HG02852 (cell line): ENCODE results near the gene CYP2C18.
"Not testable (repeated sequence)": the region's sequence is repeated elsewhere in the genome, so short reads cannot be mapped to it uniquely, and the experiment has no call there.

Experiments
- ATAC-seq: cut with Tn5 transposase; IDR thresholded peaks from one replicate; pipeline ENCODE4 v1.9.1; 2021; ENCODE audit warnings: mild to moderate bottlenecking, moderate library complexity; ENCODE audit not compliant: unreplicated experiment

The CYP2C18 gene

DNA sequence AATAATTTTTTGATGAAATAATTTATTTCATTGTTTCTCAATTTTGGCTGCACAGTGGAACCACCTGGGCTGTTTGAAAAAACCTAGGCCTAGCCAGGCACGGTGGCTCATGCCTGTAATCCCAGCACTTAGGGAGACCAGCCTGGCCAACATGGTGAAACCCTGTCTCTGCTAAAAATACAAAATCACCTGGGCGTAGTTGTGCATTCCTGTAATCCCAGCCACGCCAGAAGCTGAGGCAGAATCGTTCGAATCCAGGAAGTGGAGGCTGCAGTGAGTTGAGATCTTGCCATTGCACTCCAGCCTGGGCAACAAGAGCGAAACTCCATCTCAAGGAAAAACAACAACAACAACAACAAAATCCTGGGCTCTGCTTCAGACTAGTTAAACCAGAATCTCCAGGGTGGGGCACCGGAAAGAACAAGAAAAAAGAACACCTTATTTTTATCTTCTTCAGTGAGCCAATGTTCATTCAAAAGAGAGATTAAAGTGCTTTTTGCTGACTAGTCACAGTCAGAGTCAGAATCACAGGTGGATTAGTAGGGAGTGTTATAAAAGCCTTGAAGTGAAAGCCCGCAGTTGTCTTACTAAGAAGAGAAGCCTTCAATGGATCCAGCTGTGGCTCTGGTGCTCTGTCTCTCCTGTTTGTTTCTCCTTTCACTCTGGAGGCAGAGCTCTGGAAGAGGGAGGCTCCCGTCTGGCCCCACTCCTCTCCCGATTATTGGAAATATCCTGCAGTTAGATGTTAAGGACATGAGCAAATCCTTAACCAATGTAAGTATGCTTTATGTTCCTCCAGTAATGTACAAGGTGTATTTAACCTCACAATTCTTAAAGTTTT, at the start of gene CYP2C18:
TSS of gene CYP2C18 (plus strand) at position 516 of the 841 bp plus-strand sequence. CDS start at position 607, 91 bp downstream.
- no peak for ATAC-seq

DNA sequence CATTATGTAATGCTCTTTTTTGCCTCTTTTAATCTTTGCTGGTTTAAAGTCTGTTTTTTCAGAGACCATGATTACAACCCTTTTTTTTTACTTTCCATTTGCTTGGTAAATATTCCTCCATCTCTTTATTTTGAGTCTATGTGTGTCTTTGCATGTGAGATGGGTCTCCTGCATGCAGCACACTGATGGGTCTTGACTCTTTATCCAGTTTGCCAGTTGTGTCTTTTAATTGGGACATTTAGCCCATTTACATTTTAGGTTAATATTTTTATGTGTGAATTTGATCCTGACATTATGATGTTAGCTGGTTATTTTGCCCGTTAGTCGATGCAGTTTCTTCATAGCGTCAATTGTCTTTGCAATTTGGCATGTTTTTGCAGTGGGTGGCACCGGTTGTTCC, 45.4 kb upstream of the CYP2C18 start:
- not testable (repeated sequence) for ATAC-seq

GRCh38 chr10:94639902-94640301, 43.6 kb upstream of the CYP2C18 start:
- no peak for ATAC-seq

- ATAC-seq = no peak
Measured at GRCh38 chr10:94640562-94640961, 43.0 kb upstream of the CYP2C18 start.

- ATAC-seq = no peak
Measured at GRCh38 chr10:94641480-94641879, 42.0 kb upstream of the CYP2C18 start.

DNA sequence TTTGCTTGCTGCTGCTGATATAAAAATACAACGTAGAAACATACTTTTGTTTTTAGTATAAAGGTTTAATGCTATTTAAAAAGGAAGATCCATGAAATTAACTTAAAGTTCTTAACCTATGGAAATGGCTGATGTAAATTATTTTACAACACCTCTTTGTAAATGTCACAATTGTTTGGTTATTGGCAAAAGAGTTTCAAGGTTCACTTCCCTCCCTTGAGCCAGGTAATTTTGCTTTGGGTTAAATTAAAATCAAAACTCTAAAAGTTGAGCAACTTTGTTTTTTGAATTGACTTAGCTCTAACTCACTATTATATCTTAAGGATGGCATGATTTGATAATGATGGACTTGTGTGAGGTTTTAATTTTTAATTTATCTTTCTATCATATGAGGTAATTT, 39.2 kb upstream of the CYP2C18 start:
- no peak for ATAC-seq

- peak; percentile 83 for ATAC-seq
Measured at GRCh38 chr10:94645285-94645684, 38.2 kb upstream of the CYP2C18 start.

- ATAC-seq = not testable (repeated sequence)
Measured at GRCh38 chr10:94655201-94655600, 28.3 kb upstream of the CYP2C18 start.

GRCh38 chr10:94663061-94663460, 20.5 kb upstream of the CYP2C18 start:
- not testable (repeated sequence) for ATAC-seq

DNA sequence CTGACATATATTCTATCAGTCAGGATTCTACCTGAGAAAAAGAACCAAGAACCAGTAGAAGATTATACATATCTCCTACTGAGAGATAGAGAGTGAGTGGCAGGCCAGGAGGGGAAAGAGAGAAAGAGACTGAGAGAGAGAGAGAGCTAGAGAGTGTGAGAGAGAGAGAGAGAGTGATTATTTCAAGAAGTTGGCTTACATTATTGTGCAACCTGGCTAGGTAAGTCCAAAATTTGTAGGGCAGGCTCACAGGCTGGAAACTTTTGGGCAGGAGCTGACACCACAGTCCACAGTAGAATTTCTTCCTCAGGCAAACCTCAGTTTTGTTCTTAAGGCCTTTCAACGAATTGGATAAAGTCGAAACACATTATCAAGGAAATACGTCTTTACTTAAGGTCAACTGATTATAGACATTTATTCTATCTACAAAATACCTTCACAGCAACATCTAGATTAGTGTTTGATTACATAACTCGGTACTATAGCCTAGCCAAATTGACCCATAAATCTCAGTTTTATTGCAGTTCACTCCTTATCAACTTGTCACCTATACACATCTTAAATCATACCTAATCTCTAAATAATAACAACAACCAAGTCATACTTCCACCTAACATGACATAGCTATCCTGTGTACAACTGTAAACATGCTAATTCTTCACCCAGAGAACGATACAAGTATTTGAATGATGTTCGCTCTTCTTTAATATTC, 17.0 kb upstream of the CYP2C18 start:
- ATAC-seq = no peak

- no peak for ATAC-seq
Measured at GRCh38 chr10:94673614-94674321, 9.8 kb upstream of the CYP2C18 start.

DNA sequence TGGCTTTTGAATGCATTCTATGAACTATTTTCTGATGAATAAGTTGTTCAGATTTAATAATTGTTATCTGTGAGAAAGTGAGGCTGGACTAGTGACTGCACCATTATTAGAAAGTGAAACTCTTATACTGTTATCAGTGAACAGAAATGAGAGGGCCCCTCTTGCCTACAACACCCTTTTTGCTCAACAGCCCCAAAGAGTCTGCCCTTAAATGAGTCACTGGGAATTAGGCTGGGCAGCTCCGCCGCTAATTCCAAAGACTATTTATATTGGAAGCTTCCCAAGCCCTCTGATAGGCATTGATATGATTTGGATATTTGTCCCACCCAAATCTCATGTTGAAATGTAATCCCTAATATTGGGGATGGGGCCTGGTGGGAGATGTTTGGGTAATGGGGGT, 7.0 kb upstream of the CYP2C18 start:
- no peak for ATAC-seq

GRCh38 chr10:94677691-94678090, 5.8 kb upstream of the CYP2C18 start:
- no peak for ATAC-seq

DNA sequence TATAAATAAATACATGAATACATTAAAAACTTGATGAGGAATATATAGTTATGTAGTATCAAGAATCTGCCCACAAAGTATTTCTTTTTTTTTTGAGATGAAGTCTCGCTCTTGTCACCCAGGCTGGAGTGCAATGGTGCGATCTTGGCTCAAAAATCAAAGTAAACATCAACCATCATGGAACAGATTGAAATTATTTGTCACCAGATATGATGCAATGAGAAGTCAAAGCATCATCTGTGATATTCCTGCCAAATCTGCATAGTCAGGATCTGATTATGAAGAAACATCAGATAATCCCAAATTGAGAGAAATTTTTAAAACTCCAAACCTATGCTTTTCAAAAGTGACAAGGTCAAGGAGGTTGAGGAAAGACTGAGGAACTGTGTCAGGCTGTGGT, 5.1 kb upstream of the CYP2C18 start:
- ATAC-seq = no peak

DNA sequence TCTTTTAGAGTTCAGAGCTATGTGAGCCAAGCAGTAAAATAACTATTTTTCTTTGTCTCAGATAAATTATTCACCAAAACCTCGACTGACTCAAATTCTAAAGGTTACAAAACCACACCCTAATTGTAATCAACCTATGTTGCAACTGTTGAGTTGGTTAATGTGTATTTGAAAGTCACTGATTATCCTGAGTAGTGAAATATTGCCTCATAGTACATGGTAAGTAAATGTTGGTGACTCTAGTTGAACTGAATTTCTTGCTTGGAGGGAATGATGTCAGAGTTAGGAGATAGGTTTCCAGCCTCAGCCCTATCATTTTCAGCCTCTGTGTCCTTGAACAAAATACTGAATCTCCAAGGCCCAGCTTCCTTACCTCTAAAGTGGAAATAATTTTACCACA, 3.0 kb upstream of the CYP2C18 start:
- no peak for ATAC-seq

- ATAC-seq = not testable (repeated sequence)
Measured at GRCh38 chr10:94682636-94683035, 893 bp upstream of the CYP2C18 start.

GRCh38 chr10:94687625-94688248, 4.2 kb downstream of the CYP2C18 start:
- ATAC-seq = no peak

DNA sequence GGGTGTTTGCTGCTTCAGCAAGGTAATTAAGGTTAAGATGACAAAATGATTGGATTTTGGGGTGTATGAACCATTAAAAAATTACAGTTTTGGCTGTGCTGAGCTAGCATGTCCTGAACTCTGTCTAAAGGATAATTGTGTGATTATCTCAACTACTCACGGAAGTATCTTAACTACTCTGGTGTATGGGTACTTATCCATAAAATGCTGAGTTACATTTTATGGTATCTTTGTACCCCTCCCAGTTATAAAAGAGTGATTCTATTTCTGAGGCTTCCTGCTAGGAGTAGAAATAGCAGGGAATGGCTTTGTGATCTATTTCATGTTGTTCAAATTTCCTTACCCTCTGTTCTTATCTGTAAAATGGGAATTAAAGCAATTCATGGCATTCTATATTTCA, 22.6 kb downstream of the CYP2C18 start:
- no peak for ATAC-seq

GRCh38 chr10:94710578-94710977, 27.0 kb downstream of the CYP2C18 start:
- no peak for ATAC-seq

DNA sequence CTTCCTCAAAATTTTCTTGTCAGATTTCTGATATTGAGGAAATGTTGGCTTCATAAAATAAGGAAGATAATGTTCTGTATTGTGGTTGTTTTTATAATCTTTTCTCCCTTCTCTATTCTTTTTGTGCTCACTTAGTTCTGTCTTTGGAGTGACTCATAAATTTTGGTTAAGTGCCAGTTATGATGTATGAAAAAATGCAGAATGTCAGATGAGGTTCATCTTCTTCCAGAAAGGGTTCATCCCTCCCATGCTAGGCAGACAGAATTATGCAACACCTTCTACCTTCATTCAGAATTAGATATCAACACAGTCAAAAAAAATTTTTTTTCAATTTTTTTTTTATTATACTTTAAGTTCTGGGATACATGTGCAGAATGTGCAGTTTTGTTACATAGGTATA, 42.3 kb downstream of the CYP2C18 start:
- ATAC-seq = no peak

- no peak for ATAC-seq
Measured at GRCh38 chr10:94735197-94735596, 51.7 kb downstream of the CYP2C18 start.
